IPS DF 6.9 (cell line): Measurements from ENCODE around the gene SHKBP1.
A peak's percentile ranks its signal among the peaks of the same experiment; 100 is the strongest.

Source experiments
- DNase-seq: peaks from one replicate; pipeline ENCODE4 v3.0.0-alpha.2; 2013; ENCODE audit warnings: low read depth, low spot score
- H3K27ac ChIP-seq: one replicate; pipeline ENCODE4 v1.5.1; 2013; ENCODE audit warnings: low read length, control low read depth
- H3K27me3 ChIP-seq: 2 replicates; pipeline ENCODE4 v1.6.1; 2013; ENCODE audit warnings: mild to moderate bottlenecking, low read length; ENCODE audit not compliant: control insufficient read depth, insufficient read depth
- H3K36me3 ChIP-seq: 2 replicates; pipeline ENCODE4 v1.6.1; 2013; ENCODE audit warnings: low read length; ENCODE audit not compliant: control insufficient read depth, insufficient read depth
- H3K4me1 ChIP-seq: 2 replicates; pipeline ENCODE4 v1.6.1; 2013; ENCODE audit warnings: low read length; ENCODE audit not compliant: control insufficient read depth, insufficient read depth
- H3K4me3 ChIP-seq: 2 replicates; pipeline ENCODE4 v1.5.1; 2013; ENCODE audit warnings: mild to moderate bottlenecking, low read length
- H3K9me3 ChIP-seq: 2 replicates; pipeline ENCODE4 v1.6.1; 2013; ENCODE audit warnings: low read length, inconsistent platforms; ENCODE audit not compliant: control insufficient read depth, insufficient read depth
- WGBS: extraction: QIAGEN DNeasy Blood & Tissue Kit; methylation state at CpG from one replicate; pipeline ENCODE4 v1.1.7; 2013; ENCODE audit warnings: mixed read lengths, missing lambda C conversion rate; ENCODE audit not compliant: insufficient read length, insufficient coverage; 5-methylcytosine and 5-hydroxymethylcytosine counted together

The SHKBP1 gene

GRCh38 chr19:40592170-40592569 lies 15.5 kb downstream of the SHKBP1 start:
- no CpG with 5 or more reads among the region's 4 CpGs for WGBS
- Histone ChIP-seq H3K36me3 (peaks cover 4% of the 10 kb centered on the region), H3K4me1 (peaks cover 5% of the 10 kb centered on the region; the same call in 1 of the 2 replicates), H3K4me3 (no peak overlapping the region), H3K9me3 (no peaks in the 10 kb centered on the region), H3K27ac (no peak overlapping the region), H3K27me3 (peaks cover 2% of the 10 kb centered on the region; the same call in 1 of the 2 replicates)
- DNase-seq, result no peak

- no peak for DNase-seq
- peaks cover 7% of the 10 kb centered on the region for H3K4me1 ChIP-seq
- no peak overlapping the region for H3K27ac ChIP-seq
- no peak overlapping the region for H3K4me3 ChIP-seq
- WGBS, result no CpG with 5 or more reads among the region's 8 CpGs
- H3K36me3 ChIP-seq, result no peaks in the 10 kb centered on the region
- H3K9me3 ChIP-seq, result no peaks in the 10 kb centered on the region
- H3K27me3 ChIP-seq, result peaks cover 4% of the 10 kb centered on the region; the same call in 1 of the 2 replicates
Observed at GRCh38 chr19:40594255-40594654, 17.6 kb downstream of the SHKBP1 start.

GRCh38 chr19:40594657-40595091 lies 18.0 kb downstream of the SHKBP1 start:
- no peaks in the 10 kb centered on the region for H3K36me3 ChIP-seq
- peaks cover 8% of the 10 kb centered on the region for H3K4me1 ChIP-seq
- DNase-seq, result no peak
- H3K27ac ChIP-seq, result no peak overlapping the region
- no peak overlapping the region for H3K4me3 ChIP-seq
- no CpG with 5 or more reads among the region's 13 CpGs for WGBS
- peaks cover 4% of the 10 kb centered on the region; the same call in 1 of the 2 replicates for H3K27me3 ChIP-seq
- no peaks in the 10 kb centered on the region for H3K9me3 ChIP-seq

GRCh38 chr19:40596608-40597328 lies 20.1 kb downstream of the SHKBP1 start:
- Histone ChIP-seq H3K36me3 (no peaks in the 10 kb centered on the region), H3K9me3 (no peaks in the 10 kb centered on the region), H3K4me1 (peaks cover 8% of the 10 kb centered on the region), H3K27me3 (peaks cover 12% of the 10 kb centered on the region; the same call in 1 of the 2 replicates), H3K27ac (no peak overlapping the region), H3K4me3 (peak overlapping the region; percentile 44; the same call in 1 of the 2 replicates)
- no CpG with 5 or more reads among the region's 53 CpGs for WGBS
- DNase-seq, result no peak

- Histone ChIP-seq H3K36me3 (no peaks in the 10 kb centered on the region), H3K27ac (no peak overlapping the region), H3K4me1 (peaks cover 8% of the 10 kb centered on the region), H3K4me3 (peak overlapping the region; percentile 44; the same call in 1 of the 2 replicates), H3K9me3 (no peaks in the 10 kb centered on the region), H3K27me3 (peaks cover 13% of the 10 kb centered on the region; the same call in 1 of the 2 replicates)
- no CpG with 5 or more reads among the region's 18 CpGs for WGBS
- DNase-seq, result no peak
Observed at GRCh38 chr19:40597329-40597838, 20.7 kb downstream of the SHKBP1 start.

GRCh38 chr19:40598121-40598917 lies 21.6 kb downstream of the SHKBP1 start:
- H3K4me3 ChIP-seq, result peak overlapping the region; percentile 48; the same call in 1 of the 2 replicates
- DNase-seq, result no peak
- H3K4me1 ChIP-seq, result peaks cover 14% of the 10 kb centered on the region
- no peaks in the 10 kb centered on the region for H3K36me3 ChIP-seq
- peaks cover 13% of the 10 kb centered on the region; the same call in 1 of the 2 replicates for H3K27me3 ChIP-seq
- no peaks in the 10 kb centered on the region for H3K9me3 ChIP-seq
- H3K27ac ChIP-seq, result no peak overlapping the region
- no CpG with 5 or more reads among the region's 46 CpGs for whole genome bisulfite sequencing

- H3K9me3 ChIP-seq, result no peaks in the 10 kb centered on the region
- no peak for DNase-seq
- H3K27ac ChIP-seq, result no peak overlapping the region
- H3K27me3 ChIP-seq, result peaks cover 13% of the 10 kb centered on the region; the same call in 1 of the 2 replicates
- peaks cover 14% of the 10 kb centered on the region for H3K4me1 ChIP-seq
- H3K36me3 ChIP-seq, result no peaks in the 10 kb centered on the region
- no CpG with 5 or more reads among the region's 15 CpGs for WGBS
- H3K4me3 ChIP-seq, result no peak overlapping the region
Observed at GRCh38 chr19:40598918-40599307, 22.2 kb downstream of the SHKBP1 start.

GRCh38 chr19:40599331-40599901 lies 22.7 kb downstream of the SHKBP1 start:
- no peaks in the 10 kb centered on the region for H3K36me3 ChIP-seq
- DNase-seq, result no peak
- peaks cover 14% of the 10 kb centered on the region for H3K4me1 ChIP-seq
- WGBS, result no CpG with 5 or more reads among the region's 9 CpGs
- no peaks in the 10 kb centered on the region for H3K9me3 ChIP-seq
- no peak overlapping the region for H3K27ac ChIP-seq
- no peak overlapping the region for H3K4me3 ChIP-seq
- H3K27me3 ChIP-seq, result peaks cover 13% of the 10 kb centered on the region; the same call in 1 of the 2 replicates

- no peak for DNase-seq
- H3K9me3 ChIP-seq, result no peaks in the 10 kb centered on the region
- no peak overlapping the region for H3K27ac ChIP-seq
- WGBS, result no CpG with 5 or more reads among the region's 43 CpGs
- no peaks in the 10 kb centered on the region for H3K36me3 ChIP-seq
- H3K27me3 ChIP-seq, result peaks cover 13% of the 10 kb centered on the region; the same call in 1 of the 2 replicates
- H3K4me3 ChIP-seq, result no peak overlapping the region
- H3K4me1 ChIP-seq, result peaks cover 9% of the 10 kb centered on the region
Observed at GRCh38 chr19:40599902-40600569, 23.4 kb downstream of the SHKBP1 start.
